Measurements from ENCODE around the gene UVRAG.

UVRAG gene

DNA sequence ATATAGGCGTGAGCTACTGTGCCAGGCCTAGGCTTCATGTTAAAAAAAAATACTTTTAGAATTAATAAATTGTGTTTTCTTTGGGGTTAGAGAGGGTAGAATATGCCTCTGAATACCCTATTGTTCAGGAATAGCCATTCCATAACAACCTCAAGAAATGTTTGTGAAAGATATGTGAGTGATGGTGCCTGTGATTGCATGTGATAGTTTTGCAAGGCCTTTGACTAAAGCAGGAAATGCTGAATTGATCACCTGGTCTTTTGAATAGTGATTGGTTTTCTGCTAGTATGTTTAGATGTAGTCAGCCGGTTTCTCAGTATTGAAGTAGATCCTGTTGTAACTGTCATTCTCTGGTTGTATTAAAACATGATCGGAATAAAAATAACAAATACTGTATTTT, 73.4 kb downstream of the UVRAG start:
- no peak for DNase-seq

DNA sequence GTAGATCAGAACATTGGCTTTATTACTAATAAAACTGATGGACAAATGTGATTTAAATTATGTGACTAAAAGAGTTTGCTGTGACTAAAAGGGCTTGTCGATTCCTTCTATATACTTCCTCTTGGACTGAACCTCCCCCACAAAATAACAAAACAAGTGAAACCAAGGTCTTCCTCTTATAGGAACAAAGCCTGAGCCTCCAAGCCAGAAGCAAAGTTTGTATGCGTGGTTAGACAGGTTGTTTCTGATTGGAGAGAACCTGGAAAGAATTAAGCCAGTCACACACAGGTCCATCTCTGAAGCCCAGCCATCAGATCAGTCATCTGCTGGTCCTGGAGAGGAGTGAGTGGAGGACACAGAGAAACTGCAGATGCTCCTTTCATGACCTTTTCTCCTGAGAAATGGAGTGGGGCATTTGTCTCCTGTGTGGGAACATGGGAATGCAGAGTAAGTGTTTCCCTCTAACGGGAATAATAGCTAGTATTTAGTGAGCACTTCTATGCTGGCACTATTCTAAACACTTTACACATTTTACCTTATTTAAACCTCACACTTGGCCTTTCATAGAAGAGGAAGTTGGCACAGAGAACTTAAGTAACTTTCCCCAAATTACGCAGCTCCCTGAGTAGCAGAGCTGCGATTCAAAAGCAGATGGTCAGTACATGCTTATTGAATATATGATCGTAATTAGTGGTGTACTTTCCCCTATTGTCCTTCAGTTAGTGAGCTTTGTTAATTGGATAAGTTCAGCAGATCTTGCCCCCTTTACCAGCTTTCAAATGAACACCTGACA, 77.1 kb downstream of the UVRAG start:
- DNase-seq, result no peak

DNA sequence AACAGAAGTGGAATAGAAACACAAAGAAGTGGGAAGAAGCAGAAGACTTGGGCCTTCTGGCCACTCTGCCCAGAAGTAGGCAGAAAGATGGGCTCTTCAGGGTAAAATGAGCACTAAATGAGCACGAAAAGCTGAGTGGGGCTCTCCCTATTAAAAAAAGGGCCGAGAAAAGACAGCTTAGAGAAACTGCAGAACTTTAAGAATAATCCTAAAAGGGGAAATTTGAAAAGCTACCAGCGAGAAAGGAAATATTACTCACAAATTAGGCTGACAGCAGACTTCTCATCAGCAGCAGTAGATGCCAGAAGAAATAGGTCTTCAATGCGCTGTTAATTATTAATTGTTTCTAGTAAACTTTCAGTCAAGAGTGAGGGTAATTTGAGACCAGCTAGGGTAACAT, 78.2 kb downstream of the UVRAG start:
- no peak for DNase-seq

DNA sequence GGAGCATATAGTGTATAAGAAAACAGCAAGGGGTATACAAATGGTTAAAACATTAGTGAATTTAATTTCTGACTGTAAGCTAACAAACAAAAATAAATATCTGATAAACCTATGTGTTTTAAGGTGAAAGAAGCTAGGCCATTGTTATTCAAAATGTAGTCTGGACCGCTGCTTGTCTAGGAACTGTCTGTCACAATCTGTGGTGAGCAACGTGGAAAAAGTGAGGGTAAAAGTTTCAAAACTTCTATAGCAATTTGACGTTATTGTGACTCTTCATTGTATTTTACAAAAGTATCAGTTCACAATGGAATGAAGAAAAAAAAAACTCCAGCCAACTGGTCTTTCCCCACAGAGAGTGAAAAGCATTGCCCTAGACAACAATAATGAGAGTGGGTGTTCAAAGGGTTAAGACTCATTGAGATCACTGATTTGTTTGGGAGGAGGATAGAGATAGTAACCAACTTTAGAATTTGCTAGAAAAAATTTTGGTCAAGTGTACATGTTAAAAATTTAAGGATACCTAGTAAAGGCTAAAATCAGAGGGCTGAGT, 79.1 kb downstream of the UVRAG start:
- no peak for DNase-seq

DNA sequence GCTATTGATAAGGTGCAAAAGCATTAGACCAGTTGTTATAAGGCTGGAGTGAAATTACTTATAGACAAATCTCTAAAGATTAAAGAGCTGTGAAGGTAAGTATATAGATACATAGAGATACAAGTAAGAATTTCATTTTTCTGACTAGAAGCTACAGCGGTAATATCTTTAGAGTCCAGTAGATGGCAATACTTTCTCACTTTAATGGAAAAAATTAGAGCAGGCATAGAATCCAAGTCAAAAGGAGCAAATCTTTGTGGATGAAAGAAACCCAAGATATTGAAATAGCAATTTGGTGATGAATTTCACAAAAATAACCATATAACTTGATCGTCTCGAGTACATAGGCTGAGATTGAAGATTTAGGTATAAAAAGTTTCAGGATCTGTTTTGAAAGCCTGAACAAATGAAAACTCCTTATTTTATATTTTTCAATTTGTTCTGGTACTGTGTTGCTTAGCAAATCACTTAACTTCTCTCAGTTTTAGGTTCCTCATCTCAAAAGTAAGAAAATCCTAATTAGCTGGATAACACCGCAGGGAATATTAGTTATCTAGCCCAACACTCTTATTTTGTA, 81.9 kb downstream of the UVRAG start:
- no peak for DNase-seq

DNA sequence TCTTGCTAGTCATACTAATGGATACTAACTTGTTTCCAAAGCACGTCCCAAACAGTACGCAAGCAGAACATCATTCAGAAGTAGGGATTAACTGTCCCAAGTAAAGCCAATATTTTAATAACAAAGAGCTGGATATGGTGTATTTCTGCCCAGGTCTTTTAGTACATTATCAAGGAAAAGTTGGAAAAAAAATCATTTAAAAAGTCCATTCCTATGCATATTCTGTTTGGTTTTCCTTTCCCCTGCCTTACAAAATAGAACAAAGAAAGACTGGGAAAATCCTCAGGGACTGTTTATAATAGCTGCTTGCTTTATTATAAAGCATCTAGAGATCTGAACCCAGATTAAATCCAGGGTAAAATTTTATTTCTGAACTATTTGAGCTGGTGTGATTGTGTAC, 83.9 kb downstream of the UVRAG start:
- no peak for DNase-seq

DNA sequence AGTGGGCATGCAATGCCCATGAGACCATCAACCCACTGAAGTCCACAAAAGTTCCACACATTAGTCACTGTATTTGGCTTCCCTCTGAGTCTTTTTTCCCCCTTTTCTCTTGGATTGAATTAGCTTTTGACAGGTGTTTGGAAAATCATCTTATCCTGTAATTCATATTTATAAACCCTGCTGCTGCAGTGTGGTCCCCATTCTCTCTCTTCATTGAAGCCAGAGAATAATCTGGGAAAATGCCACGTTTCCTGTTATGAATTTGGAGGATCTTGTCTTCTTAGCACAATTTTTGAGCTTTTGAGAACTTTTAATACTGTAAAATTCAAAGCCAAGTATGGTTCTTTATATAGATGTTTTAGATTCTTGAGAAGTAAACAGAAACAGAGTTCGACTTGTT, 84.8 kb downstream of the UVRAG start:
- no peak for DNase-seq

DNA sequence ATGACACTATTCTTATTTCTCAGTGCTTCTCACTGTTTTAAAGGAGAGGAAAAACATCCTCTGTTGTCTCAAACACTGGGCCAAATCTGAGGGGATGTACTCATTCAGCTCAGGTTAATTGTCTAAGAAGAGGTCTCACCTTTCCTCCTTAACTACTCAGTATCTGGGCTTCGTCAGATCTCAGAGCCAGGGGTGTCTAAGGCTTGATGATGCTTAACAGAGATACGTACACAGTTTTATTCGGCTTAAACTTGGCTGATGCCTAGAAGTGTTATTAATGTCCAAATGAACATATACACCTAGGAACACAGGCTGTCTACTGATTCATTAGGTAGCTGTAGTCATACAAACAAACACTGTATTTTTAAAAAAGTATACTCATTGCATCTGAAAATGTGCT, 85.8 kb downstream of the UVRAG start:
- DNase-seq, result no peak

DNA sequence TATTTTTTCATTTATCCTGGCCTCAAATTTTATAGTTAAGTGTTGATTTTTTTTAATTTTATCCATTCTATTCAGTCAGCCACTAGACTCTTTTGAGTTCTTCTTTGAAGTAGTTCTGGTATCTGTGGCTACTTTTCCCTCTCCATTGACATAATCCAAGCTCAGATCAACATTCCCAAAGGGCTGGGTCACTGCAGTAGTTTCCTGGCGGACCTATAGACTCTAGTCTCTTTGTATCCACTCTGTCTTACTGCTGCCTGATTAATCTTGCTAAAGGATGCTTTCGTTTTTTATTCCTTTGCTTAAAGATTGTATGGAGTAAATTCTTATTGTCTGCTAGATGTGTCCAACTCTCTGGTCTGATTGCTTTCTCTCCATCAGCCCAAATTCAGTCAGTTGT, 87.6 kb downstream of the UVRAG start:
- no peak for DNase-seq

DNA sequence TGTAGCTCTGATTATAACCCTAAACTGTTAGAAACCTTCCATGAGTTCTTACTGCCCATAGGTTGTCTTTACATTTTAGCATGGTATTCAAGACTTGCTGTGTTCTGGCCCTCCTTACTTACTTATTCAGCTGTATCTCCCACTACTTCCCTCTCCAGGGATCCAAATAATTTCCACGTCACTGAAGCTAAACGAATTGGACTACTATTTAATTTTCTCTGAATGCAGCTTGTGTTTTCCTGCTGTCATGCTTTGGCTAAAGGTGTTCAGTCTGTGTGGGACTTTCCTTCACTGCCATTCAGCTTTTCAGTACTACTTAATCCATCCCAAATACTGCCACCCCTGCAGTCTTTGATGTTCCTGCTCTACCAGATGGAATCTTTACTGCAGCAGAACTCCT, 88.3 kb downstream of the UVRAG start:
- DNase-seq, result no peak

DNA sequence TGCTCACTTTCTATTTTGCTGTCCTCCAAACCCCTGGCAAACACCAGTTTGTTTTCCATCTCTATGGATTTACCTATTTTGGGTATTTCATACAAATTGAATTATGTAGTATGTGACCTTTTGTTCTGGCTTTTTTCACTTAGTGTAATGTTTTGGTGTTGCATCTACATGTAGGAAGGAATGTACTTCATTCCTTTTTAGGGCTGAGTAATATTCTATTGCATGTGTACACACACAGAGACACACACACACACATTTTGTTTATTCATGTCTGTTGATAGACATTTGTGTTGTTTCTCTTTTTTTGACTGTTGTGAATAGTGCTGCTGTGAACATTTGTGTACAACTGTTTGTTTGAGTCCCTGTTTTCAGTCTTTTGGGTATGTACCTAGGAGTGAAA, 90.4 kb downstream of the UVRAG start:
- DNase-seq, result no peak

DNA sequence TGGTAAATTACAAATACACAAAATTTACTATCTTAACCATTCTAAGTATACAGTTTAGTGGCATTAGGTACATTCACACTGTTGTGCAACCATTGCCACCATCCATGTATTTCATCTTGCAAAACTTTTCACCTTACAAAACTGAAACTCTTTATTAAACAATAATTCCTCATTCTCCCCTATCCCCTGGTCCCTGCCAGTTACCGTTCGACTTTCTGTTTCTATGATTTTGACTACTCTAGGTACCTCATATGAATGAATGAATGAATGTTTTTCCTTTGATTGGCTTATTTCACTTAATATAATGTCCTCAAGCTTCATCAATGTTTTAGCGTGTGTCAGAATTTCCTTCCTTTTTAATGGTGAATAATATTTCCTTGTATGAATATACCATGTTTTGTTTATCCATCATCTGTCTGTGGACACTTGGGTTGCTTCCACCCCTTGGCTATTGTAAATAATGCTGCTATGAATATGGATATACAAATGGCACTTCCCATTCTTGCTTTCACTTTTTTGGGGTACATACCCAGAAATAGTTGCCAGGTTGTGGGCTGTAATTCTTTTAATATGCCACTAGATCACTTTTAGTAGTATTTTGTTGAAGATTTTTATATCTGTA, 93.0 kb downstream of the UVRAG start:
- DNase-seq, result no peak

DNA sequence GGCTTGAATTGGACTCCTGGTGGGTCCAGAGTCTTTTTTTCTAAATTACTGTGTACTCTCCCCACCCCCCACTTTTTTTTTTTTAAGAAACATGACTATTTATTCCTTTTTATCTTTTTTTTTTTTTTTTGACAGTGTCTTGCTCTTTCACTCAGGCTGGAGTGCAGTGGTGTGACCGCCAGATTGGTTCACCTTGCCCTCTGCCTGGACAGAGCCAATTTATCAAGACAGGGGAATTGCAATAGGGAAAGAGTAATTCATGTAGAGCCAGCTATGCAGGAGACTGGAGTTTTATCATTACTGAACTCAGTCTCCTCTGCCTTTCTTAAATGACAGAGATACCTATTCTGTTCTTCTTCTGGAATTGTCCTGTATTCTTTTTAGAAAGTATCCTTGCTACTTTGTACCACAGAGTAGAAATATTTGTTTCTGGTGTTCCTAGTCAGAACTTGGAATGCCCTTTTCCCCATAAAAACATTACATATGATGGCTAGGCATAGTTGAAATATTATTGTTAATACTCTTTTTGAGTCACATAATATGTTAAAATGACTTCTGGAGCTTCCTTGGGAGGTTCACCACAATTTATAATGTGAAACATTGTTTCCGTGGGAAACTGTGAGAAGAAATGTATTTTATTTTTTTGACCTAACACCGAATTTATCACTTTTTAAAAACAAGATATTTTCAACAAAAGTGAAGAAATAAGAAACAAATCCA, 95.6 kb downstream of the UVRAG start:
- DNase-seq, result no peak

DNA sequence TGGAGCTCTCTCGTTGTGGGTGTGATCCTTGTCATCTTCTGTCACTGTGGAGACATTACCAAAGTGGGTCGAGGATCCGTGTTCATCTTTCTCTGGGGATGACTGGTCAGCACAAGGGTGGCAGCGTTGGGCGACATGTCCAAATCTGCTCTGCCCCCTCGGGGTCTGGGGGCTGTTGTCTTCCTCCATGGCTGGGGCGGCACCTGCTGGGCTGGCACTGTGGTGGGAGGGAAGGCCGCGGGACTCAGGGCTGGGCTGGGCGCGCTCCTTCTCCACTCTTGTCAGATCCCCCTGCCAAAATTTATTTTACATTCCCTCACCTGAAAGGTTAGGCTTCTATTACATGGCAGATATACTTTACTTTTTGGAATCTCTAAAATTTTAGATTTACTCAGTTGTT, 96.4 kb downstream of the UVRAG start:
- no peak for DNase-seq

DNA sequence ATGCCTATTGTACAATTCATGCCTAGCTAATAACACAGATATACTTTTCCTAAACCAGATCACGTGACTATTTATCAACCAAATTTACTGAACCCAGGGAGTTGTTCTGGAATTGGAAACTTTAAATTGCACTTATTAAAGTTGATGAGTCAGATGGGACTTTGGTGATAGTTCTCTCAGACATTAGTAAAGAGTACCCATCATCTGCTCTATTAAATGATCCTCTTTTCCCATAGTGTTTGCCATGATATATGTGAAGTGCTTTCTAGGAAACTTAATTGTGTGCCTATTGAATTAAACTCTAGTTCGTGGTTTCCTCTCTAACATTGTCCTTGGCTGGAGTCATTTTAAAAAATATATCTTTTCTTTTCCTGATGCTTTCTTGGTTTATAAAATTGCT, 99.0 kb downstream of the UVRAG start:
- no peak for DNase-seq

DNA sequence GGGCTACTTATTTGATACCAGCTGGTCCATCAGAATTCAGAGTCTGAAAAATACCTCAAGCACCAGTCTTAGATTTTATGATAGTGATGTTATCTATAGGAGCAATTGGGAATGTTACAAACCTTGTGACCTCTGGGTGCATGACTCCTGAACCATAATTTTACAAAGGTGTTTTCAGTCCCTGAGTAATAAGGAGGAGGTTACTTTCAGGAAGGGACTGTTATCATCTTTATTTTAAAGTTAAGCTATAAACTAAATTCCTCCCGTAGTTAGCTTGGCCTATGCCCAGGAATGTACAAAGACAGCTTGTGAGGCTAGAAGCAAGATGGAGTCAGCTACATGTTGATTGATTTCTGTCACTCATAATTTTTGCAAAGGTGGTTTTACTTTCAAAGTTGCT, 101.9 kb downstream of the UVRAG start:
- no peak for DNase-seq

DNA sequence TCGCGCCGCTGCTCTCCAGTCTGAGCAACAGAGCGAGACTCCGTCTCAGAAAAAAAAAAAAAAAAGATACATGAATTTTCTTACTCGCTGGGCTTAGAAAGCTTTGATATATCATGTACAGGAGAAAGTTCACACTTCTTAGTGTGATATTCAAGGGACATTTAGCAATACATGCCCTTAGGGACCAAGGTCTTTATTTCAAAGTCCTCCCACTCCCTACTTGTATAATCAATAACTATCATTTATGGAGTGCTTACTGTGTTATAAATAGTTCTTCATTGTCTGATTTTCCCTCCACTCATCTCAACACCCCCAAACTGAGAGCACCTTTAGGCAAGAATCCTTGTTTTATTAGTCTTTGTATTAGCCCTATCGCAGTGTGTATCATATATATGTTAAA, 103.3 kb downstream of the UVRAG start:
- no peak for DNase-seq

DNA sequence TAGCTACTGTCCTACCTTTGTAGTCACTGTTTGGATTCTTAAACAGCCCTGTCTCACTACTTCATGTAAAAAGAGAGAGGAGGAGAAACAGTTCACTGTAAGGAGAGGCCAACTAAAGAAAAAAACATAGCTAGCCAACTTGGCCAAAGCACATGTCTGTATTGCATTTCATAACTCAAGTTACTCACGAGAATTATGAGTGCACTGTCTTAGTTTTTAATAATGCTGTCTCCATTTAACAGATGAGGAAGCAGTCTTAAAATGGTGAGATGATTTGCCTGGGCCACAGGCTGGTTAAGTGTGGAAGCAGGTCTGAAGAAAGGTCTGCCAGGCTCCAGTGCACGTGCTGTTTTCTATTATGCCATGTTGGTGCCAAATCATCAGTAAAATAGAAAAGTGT, 104.5 kb downstream of the UVRAG start:
- DNase-seq, result no peak

DNA sequence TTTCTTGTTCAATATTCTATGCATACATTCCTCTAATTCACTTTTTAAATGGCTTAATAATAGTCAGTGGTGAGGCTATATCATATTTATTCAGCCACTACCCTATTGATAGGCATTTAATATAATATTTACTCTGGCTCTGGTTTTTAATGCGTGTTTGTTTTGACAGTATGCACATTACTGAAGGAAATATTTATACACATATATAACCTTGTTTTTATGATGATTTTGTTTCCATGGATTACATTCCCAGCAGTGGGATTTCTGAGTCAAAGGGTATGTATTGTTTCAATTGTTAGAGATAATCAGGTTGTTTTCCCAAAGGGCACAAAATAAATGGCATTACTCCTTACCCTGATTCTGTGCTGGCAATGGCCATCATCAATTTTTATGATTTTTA, 105.8 kb downstream of the UVRAG start:
- no peak for DNase-seq

DNA sequence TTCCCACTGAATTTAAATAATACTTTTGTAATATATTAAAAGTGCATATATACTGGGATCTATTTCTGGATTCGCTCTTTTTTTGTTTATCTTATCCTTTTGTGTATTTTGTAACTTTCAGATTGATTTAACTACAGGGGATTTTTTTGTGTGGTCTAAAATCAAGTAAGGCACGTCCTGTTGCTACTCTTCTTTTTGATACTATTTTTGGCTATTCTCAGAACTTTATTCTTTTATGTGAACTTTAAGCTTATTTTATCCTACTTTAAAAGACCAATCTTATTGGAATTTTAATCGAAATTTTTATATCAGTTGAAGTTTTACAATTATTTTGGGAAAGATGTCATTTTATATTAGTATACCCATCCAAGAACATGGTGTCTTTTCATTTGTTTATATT, 106.8 kb downstream of the UVRAG start:
- no peak for DNase-seq

DNA sequence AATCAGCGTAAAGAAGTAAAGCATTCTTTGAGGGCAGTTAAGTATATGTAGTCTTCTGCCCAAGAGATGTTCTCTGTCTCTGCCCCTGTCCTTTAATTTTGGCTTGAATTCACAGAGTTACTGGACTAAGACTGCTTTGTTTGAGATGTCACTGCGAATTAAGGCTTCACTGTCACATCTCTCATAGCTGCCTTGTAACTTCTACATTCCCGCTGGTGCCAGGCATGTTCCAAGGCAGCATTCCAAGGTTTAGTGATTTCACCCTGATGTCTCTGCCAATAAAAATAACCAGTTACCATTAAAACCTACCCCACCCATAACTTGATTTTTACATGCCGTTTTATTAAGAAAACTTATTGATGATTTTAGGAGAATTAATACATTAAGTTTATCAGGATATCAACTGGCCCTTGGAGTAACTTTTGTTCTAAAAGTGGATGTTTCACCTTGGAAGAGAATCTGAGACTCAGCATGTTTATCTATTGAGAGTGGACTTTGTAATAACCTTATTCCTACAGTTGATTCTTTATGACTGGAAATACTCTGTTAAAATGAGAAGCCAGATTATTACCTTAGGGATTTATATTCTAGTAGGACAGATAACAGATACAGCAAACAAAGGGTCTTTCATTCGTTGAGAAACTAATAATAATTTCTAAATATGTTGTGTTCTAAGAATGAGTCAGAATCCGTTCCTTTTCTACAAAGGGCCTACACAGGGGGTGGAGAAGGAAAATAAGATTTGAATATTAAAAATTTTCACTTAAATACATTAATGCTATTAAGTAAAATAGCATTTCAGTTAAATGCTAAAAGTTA, 110.2 kb downstream of the UVRAG start:
- no peak for DNase-seq

DNA sequence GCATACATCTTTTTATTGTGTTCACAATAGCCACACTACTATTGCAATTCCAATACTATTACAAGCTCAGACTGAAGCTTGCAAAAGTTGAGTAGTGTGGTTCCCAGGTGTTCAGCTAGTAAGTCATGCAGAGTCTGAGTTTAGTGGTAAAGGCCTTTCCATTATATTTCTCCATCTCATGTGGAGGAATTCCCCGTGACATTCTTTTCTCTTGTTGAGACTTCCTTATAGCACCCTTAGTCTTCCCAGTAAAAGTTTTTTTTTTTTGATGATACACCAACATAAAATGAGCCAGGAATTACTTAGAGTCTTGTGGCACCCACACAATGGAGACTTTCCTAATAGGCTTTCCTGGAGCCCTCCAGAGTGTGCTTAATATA, 110.8 kb downstream of the UVRAG start:
- no peak for DNase-seq

DNA sequence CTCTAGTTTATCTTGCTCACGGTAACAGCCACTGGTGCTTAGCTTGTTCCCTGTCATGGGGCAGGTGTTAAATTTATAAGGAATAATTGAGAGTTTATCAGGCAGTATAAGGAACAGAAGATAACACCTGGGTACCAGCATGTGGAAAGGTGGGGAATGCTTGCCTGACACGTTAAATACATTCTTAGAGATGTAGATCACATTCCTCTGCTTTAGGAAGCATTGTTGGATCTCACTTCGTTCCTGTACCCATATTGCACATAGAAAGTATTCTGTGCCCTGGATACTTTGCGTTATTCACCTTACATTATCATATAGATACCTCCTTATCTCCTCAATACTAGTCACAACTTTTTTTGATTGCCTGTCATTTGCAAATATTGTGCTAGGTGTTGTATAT, 114.7 kb downstream of the UVRAG start:
- DNase-seq, result no peak

Data from NCI-H1417 treated with DMSO at 0.1 percent for 48 hours (cell line).